Liver (tissue), 3 donors: ENCODE measurements around the gene FGD5.

Source experiments
- TAF1 ChIP-seq: conservative IDR thresholded peaks from 2 replicates; pipeline ENCODE4 v1.6.1; 2016; ENCODE audit warnings: antibody characterized with exemption, mild to moderate bottlenecking
- YY1 ChIP-seq: IDR thresholded peaks from 2 replicates; pipeline ENCODE4 v1.6.1; 2016; ENCODE audit warnings: antibody characterized with exemption, mild to moderate bottlenecking
- TF ChIP-seq, protein P1 (sequence below): fragments of 150-350 bp; IDR thresholded peaks from 2 replicates; pipeline ENCODE4 v1.5.1; 2017; ENCODE audit warnings: improper control_type of control experiment, low read depth, low read length; ENCODE audit not compliant: missing input control
- donor health status: healthy.
- donor health status: healthy.

DNA sequence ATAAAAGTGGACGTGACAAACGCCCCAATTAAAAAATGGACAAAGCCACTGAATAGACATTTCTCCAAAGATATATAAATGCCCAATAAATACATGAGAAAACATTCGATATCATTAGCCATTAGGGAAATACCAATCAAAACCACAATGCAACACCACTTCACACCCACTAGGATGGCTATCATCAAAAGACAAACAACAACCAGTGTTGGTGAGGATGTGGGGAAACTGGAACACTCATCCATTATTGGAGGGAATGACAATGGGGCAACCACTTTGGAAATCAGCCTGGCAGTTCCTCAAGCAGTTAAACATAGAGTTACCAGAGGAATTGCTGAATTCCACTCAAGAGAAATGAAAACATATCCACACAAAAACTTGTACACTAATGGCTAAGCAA, 32.4 kb upstream of the FGD5 start:
- TF ChIP-seq TAF1 (no peak), YY1 (no peak)
- TF ChIP-seq, protein P1, sequence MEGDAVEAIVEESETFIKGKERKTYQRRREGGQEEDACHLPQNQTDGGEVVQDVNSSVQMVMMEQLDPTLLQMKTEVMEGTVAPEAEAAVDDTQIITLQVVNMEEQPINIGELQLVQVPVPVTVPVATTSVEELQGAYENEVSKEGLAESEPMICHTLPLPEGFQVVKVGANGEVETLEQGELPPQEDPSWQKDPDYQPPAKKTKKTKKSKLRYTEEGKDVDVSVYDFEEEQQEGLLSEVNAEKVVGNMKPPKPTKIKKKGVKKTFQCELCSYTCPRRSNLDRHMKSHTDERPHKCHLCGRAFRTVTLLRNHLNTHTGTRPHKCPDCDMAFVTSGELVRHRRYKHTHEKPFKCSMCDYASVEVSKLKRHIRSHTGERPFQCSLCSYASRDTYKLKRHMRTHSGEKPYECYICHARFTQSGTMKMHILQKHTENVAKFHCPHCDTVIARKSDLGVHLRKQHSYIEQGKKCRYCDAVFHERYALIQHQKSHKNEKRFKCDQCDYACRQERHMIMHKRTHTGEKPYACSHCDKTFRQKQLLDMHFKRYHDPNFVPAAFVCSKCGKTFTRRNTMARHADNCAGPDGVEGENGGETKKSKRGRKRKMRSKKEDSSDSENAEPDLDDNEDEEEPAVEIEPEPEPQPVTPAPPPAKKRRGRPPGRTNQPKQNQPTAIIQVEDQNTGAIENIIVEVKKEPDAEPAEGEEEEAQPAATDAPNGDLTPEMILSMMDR = no peak
